ENCODE results near the gene NBPF15.
"Not testable (repeated sequence)": the region's sequence is repeated elsewhere in the genome, so short reads cannot be mapped to it uniquely, and the experiment has no call there.

DNA sequence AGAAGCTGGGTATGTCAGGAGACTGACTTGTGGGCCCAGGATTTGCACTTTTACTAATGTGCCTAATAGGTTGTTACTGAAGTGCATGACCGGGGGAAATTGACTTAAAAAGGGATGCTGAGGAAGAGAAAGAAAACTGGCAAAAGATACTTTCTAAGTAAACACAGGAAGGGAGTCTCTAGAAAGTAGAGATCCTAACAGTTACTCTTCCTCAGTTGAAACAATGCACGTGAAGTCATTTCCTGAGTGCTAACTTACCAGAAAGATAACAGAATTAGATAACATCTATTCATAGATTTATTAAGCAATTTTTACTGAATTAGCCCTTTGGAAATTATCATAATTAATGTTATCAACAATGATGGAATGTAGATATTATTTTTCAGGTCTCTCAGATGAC is 12.4 kb upstream of the NBPF15 start:
- TF ChIP-seq, protein P1, sequence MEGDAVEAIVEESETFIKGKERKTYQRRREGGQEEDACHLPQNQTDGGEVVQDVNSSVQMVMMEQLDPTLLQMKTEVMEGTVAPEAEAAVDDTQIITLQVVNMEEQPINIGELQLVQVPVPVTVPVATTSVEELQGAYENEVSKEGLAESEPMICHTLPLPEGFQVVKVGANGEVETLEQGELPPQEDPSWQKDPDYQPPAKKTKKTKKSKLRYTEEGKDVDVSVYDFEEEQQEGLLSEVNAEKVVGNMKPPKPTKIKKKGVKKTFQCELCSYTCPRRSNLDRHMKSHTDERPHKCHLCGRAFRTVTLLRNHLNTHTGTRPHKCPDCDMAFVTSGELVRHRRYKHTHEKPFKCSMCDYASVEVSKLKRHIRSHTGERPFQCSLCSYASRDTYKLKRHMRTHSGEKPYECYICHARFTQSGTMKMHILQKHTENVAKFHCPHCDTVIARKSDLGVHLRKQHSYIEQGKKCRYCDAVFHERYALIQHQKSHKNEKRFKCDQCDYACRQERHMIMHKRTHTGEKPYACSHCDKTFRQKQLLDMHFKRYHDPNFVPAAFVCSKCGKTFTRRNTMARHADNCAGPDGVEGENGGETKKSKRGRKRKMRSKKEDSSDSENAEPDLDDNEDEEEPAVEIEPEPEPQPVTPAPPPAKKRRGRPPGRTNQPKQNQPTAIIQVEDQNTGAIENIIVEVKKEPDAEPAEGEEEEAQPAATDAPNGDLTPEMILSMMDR (IDR thresholded peaks at IDR 0.05; ENCODE audit: low read length), result not testable (repeated sequence)
- not testable (repeated sequence) for TF ChIP-seq EZH2 (optimal IDR thresholded peaks at IDR 0.05; ENCODE audit: low read depth, low read length); EZH2phosphoT487 (IDR thresholded peaks at IDR 0.05; ENCODE audit: low read length)

Data from MM.1S (cell line).